NCI-H226 (cell line): ENCODE measurements around the gene ANKS1A.
"Not testable (repeated sequence)": the region's sequence is repeated elsewhere in the genome, so short reads cannot be mapped to it uniquely, and the experiment has no call there.

Experiments used
- DNase-seq: peaks from one replicate; pipeline ENCODE4 v3.0.0-alpha.2; 2015

ANKS1A gene

GRCh38 chr6:35128496-35128895, 239.4 kb downstream of the ANKS1A start:
- DNase-seq: peak; percentile 51

GRCh38 chr6:35136185-35136584, 247.1 kb downstream of the ANKS1A start:
- DNase-seq: no peak

DNA sequence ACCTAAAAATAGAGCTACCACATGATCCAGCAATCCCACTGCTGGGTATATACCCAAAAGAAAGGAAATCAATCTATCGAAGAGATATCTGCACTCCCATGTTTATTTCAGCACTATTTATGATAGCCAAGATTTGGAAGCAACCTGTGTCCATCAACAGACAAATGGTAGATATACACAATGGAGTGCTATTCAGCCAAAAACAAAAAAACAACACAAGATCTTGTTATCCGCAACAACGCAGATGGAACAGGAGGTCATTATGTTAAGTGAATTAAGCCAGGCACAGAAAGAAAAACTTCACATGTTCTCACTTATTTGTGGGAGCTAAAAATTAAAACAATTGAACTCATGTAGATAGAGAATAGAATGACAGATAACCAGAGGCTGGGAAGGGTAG, 249.1 kb downstream of the ANKS1A start:
- DNase-seq: not testable (repeated sequence)

- DNase-seq: no peak
These were observed 250.4 kb downstream of the ANKS1A start for GRCh38 chr6:35139470-35139869.

DNA sequence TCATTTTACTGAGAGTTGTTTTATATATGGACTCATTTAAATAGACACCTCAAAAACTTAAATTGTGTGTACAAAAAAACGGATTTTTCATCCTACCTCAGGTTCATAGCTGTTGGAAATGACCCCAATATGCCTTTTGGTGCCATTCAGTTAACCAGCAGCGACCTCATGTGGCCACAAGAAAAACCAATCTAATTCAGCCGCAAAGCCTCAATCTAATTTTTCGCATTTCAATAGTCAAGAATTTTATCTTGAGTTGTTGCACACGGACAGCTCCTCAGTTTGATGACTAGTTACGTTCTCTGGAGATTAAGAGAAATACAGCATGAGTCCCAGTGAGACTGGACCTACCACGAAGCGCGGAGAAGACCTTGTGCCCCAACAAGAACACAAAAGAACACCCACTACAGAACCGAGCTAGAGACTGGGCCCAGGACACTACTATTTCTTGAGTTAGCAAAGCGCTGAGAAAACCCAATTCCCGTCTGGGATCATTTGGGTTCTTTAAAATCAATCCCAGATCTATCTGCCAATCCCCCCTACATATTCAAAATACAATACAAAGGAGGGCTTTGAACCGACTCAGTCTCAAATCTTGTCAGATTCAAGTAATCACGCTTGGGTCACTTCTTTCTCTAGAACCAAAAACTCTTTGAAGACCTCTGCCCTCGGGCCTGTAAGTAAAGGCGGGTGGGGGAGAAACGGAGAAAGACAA, 251.0 kb downstream of the ANKS1A start:
- peak; percentile 43 for DNase-seq

DNA sequence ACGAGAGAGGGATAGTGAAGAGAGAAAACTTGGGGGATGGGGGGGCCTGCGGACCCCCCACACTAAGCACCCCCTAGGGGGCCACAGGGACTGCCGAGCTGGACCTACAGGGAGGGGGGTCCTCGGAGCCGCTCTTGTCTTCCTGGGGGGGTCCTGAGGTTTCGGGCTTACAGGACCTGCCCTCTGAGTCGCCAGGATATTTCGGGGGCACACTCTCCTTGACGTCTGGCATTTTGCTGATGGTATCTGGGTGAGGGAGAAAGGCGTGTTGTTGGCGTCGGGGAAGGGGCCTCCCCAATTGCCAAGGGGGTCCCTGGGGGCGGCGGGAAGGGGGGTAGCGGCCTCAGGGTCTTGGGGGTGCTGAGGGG, 251.6 kb downstream of the ANKS1A start:
- DNase-seq: no peak
